ENCODE results near the gene RIN2. TPM values are rescaled to one million over a fixed set of nuclear protein-coding genes. Genes with fewer than 3 reads are reported as not detected.

RIN2 gene, protein sequence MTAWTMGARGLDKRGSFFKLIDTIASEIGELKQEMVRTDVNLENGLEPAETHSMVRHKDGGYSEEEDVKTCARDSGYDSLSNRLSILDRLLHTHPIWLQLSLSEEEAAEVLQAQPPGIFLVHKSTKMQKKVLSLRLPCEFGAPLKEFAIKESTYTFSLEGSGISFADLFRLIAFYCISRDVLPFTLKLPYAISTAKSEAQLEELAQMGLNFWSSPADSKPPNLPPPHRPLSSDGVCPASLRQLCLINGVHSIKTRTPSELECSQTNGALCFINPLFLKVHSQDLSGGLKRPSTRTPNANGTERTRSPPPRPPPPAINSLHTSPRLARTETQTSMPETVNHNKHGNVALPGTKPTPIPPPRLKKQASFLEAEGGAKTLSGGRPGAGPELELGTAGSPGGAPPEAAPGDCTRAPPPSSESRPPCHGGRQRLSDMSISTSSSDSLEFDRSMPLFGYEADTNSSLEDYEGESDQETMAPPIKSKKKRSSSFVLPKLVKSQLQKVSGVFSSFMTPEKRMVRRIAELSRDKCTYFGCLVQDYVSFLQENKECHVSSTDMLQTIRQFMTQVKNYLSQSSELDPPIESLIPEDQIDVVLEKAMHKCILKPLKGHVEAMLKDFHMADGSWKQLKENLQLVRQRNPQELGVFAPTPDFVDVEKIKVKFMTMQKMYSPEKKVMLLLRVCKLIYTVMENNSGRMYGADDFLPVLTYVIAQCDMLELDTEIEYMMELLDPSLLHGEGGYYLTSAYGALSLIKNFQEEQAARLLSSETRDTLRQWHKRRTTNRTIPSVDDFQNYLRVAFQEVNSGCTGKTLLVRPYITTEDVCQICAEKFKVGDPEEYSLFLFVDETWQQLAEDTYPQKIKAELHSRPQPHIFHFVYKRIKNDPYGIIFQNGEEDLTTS
- total RNA-seq, result 111 and 159 TPM in 2 replicates

DNA sequence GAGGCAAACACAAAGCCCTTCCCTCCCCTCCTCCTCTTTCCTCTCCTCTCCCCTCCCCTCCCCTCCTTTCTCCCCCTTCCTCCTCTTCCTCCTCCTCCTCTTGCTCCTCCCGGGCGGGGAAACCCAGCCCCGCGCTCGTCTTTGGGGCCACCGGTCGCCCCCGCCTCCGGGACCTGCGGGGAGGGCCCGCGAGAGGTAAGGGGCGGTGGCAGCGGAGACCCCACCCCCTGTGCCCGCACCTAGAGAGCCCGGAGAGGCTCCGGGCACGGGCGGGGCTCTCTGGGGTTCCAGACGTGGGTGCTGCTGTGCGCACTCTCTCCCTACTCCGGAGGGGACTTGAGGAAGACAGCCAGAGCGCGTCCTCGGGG lies at the start of gene RIN2:
TSS of gene RIN2 (plus strand) at position 126 of the 368 bp plus-strand sequence. CDS start 131,344 bp downstream, outside the sequence.

All from vein endothelial cell (primary cell).